H9 (cell line): ENCODE data around the gene RAPGEF3. TPM values are rescaled to one million over a fixed set of nuclear protein-coding genes. Genes with fewer than 3 reads are reported as not detected.

Experiments
- DNase-seq: peaks from one replicate; pipeline ENCODE4 v3.0.0-alpha.2; 2017
- H2AFZ ChIP-seq: one replicate; pipeline ENCODE4 v1.6.1; 2013; ENCODE audit warnings: mild to moderate bottlenecking, low read length, control low read depth, moderate library complexity
- H2AK5ac ChIP-seq: 2 replicates; pipeline ENCODE4 v1.6.1; 2013; ENCODE audit warnings: low read length, control low read depth, mixed read lengths; ENCODE audit not compliant: insufficient read length
- H2BK120ac ChIP-seq: one replicate; pipeline ENCODE4 v1.6.1; 2013; ENCODE audit warnings: low read depth, mild to moderate bottlenecking, low read length, control low read depth, inconsistent platforms; ENCODE audit not compliant: poor library complexity, severe bottlenecking
- H2BK12ac ChIP-seq: 2 replicates; pipeline ENCODE4 v1.6.1; 2013; ENCODE audit warnings: low read length, control low read depth, mixed read lengths, low read depth; ENCODE audit not compliant: insufficient read length
- H2BK15ac ChIP-seq: 2 replicates; pipeline ENCODE4 v1.6.1; 2013; ENCODE audit warnings: low read depth, low read length, control low read depth
- H2BK20ac ChIP-seq: one replicate; pipeline ENCODE4 v1.6.1; 2013; ENCODE audit warnings: low read depth, mild to moderate bottlenecking, low read length, control low read depth, inconsistent platforms; ENCODE audit not compliant: poor library complexity, severe bottlenecking
- H2BK5ac ChIP-seq: 2 replicates; pipeline ENCODE4 v1.6.1; 2013; ENCODE audit warnings: low read length, control low read depth, mixed read lengths; ENCODE audit not compliant: insufficient read length
- H3K14ac ChIP-seq: 2 replicates; pipeline ENCODE4 v1.6.1; 2013; ENCODE audit warnings: low read length, control low read depth; ENCODE audit not compliant: insufficient read depth
- H3K18ac ChIP-seq: 2 replicates; pipeline ENCODE4 v1.6.1; 2013; ENCODE audit warnings: low read depth, mild to moderate bottlenecking, mixed read lengths, low read length, control low read depth; ENCODE audit not compliant: insufficient read length
- H3K23ac ChIP-seq: 2 replicates; pipeline ENCODE4 v1.6.1; 2013; ENCODE audit warnings: low read length, control low read depth, mixed read lengths, low read depth; ENCODE audit not compliant: insufficient read length
- H3K23me2 ChIP-seq: 2 replicates; pipeline ENCODE4 v1.6.1; 2013; ENCODE audit warnings: low read depth, mild to moderate bottlenecking, mixed read lengths, low read length, control low read depth; ENCODE audit not compliant: insufficient read length, poor library complexity, severe bottlenecking
- H3K27ac ChIP-seq: 2 replicates; pipeline ENCODE4 v1.5.1; 2013; ENCODE audit warnings: low read length, control low read depth, mixed read lengths, low read depth; ENCODE audit not compliant: insufficient read length
- H3K27me3 ChIP-seq: 2 replicates; pipeline ENCODE4 v1.6.1; 2013; ENCODE audit warnings: low read length, control low read depth, inconsistent platforms; ENCODE audit not compliant: insufficient read depth
- H3K4ac ChIP-seq: 2 replicates; pipeline ENCODE4 v1.6.1; 2013; ENCODE audit warnings: low read depth, mild to moderate bottlenecking, control low read depth, inconsistent platforms, low read length, moderate library complexity
- H3K4me1 ChIP-seq: 2 replicates; pipeline ENCODE4 v1.6.1; 2013; ENCODE audit warnings: low read length, control low read depth, inconsistent platforms; ENCODE audit not compliant: insufficient read depth
- H3K4me2 ChIP-seq: 2 replicates; pipeline ENCODE4 v1.6.1; 2013; ENCODE audit warnings: low read length, control low read depth, mixed read lengths; ENCODE audit not compliant: insufficient read length, insufficient read depth
- H3K56ac ChIP-seq: 2 replicates; pipeline ENCODE4 v1.6.1; 2013; ENCODE audit warnings: low read depth, mild to moderate bottlenecking, mixed read lengths, low read length, control low read depth; ENCODE audit not compliant: insufficient read length
- H3K79me1 ChIP-seq: 2 replicates; pipeline ENCODE4 v1.6.1; 2013; ENCODE audit warnings: low read depth, mild to moderate bottlenecking, moderate library complexity, low read length, control low read depth, inconsistent platforms; ENCODE audit not compliant: insufficient read depth, poor library complexity, severe bottlenecking
- H3K79me2 ChIP-seq: 2 replicates; pipeline ENCODE4 v1.6.1; 2013; ENCODE audit warnings: low read length, control low read depth, inconsistent platforms; ENCODE audit not compliant: insufficient read depth
- H3K9ac ChIP-seq: 2 replicates; pipeline ENCODE4 v1.6.1; 2013; ENCODE audit warnings: low read length, control low read depth, mixed read lengths; ENCODE audit not compliant: insufficient read length; ENCODE audit errors: extremely low read depth
- H3K9me3 ChIP-seq: one replicate; pipeline ENCODE4 v1.6.1; 2013; ENCODE audit warnings: low read depth, low read length, inconsistent platforms; ENCODE audit not compliant: control insufficient read depth
- H3T11ph ChIP-seq: one replicate; pipeline ENCODE4 v1.6.1; 2013; ENCODE audit warnings: mild to moderate bottlenecking, low read length, control low read depth, inconsistent platforms
- H4K20me1 ChIP-seq: one replicate; pipeline ENCODE4 v1.6.1; 2013; ENCODE audit not compliant: control insufficient read depth, insufficient read length, insufficient read depth
- H4K5ac ChIP-seq: 2 replicates; pipeline ENCODE4 v1.6.1; 2013; ENCODE audit warnings: low read depth, mild to moderate bottlenecking, mixed read lengths, low read length, control low read depth; ENCODE audit not compliant: insufficient read length
- H4K8ac ChIP-seq: replicated peaks from 2 replicates; pipeline ENCODE4 v1.6.1; 2013; ENCODE audit warnings: low read length, control low read depth, mixed read lengths, low read depth; ENCODE audit not compliant: insufficient read length
- H4K91ac ChIP-seq: 2 replicates; pipeline ENCODE4 v1.6.1; 2013; ENCODE audit warnings: low read depth, mild to moderate bottlenecking, moderate library complexity, mixed read lengths, low read length, control low read depth; ENCODE audit not compliant: insufficient read length
- H3K27ac Mint-ChIP-seq, 3 experiments: 2 replicates in 2 of 3; 3 replicates in 1 of 3; pipeline ENCODE4 v1.8.0; 2020 to 2021; ENCODE audit warnings: mixed read lengths in 3 of 3, mild to moderate bottlenecking in 1 of 3, moderate library complexity in 1 of 3
- H3K27me3 Mint-ChIP-seq: 2 replicates; pipeline ENCODE4 v1.8.0; 2021; ENCODE audit warnings: low read depth, mild to moderate bottlenecking, moderate library complexity, mixed read lengths
- H3K36me3 Mint-ChIP-seq, 3 experiments: 2 replicates in 2 of 3; 3 replicates in 1 of 3; pipeline ENCODE4 v1.8.0; 2020 to 2021; ENCODE audit warnings: low read depth in 3 of 3, mixed read lengths in 3 of 3; ENCODE audit not compliant: insufficient read depth in 1 of 3
- H3K4me1 Mint-ChIP-seq, 2 experiments: 2 replicates each; pipeline ENCODE4 v1.8.0; 2020; ENCODE audit warnings: mixed read lengths in 2 of 2
- H3K4me3 Mint-ChIP-seq, 2 experiments: 2 replicates in 1 of 2; 3 replicates in 1 of 2; pipeline ENCODE4 v1.8.0; 2020 to 2021; ENCODE audit warnings: mild to moderate bottlenecking in 2 of 2, mixed read lengths in 2 of 2, moderate library complexity in 1 of 2
- H3K9me3 Mint-ChIP-seq, 2 experiments: 2 replicates in 1 of 2; 3 replicates in 1 of 2; pipeline ENCODE4 v1.8.0; 2020; ENCODE audit warnings: mild to moderate bottlenecking in 2 of 2, mixed read lengths in 2 of 2, moderate library complexity in 1 of 2
- CTCF ChIP-seq: fragments of 200-600 bp; sonication (generic); conservative IDR thresholded peaks from 3 replicates; pipeline ENCODE4 v1.8.0; 2021; ENCODE audit warnings: antibody characterized with exemption, mild to moderate bottlenecking
- WGBS: extraction: QIAGEN DNeasy Blood & Tissue Kit; methylation state at CpG from one replicate; pipeline ENCODE4 v1.1.7; 2013; ENCODE audit warnings: missing lambda C conversion rate, low lambda C conversion rate, mixed read lengths; ENCODE audit not compliant: insufficient read length; ENCODE audit errors: extremely low coverage; 5-methylcytosine and 5-hydroxymethylcytosine counted together
- total RNA-seq: library from RNA; stranded (reverse); gene quantifications from 2 replicates; pipeline ENCODE4 v1.2.1, GENCODE V29; 2021

RAPGEF3 gene
- total RNA-seq, 1 experiment from 2014 or later = 7.4 TPM

- no CpG with 5 or more reads among the region's 8 CpGs for WGBS
- no peaks in the 10 kb centered on the region for H3K79me1 ChIP-seq
- peaks cover 9% of the 10 kb centered on the region for H3K27me3 Mint-ChIP-seq
- no peak overlapping the region for H3K14ac ChIP-seq
- H3K4ac ChIP-seq = no peak overlapping the region
- no peak overlapping the region for H4K8ac ChIP-seq
- no peak overlapping the region for H2AFZ ChIP-seq
- no peak overlapping the region for H3K4me3 Mint-ChIP-seq
- H3K4me1 Mint-ChIP-seq = peaks cover 15 to 23% of the 10 kb centered on the region in 2 experiments
- H3K27ac ChIP-seq = no peak overlapping the region
- no peak overlapping the region for H2BK12ac ChIP-seq
- H3K27ac Mint-ChIP-seq = no peak overlapping the region
- no peak overlapping the region for H2BK15ac ChIP-seq
- no peak overlapping the region for H2AK5ac ChIP-seq
- no peaks in the 10 kb centered on the region for H3K9me3 Mint-ChIP-seq
- no peak for TF ChIP-seq CTCF
- H3T11ph ChIP-seq = no peak overlapping the region
- peaks cover 20 to 44% (median 35%) of the 10 kb centered on the region in 3 experiments; a peak in 6 of 7 replicates for H3K36me3 Mint-ChIP-seq
- H3K9ac ChIP-seq = no peak overlapping the region
- no peaks in the 10 kb centered on the region for H3K9me3 ChIP-seq
- no peak overlapping the region for H4K91ac ChIP-seq
- H4K20me1 ChIP-seq = peaks cover 2% of the 10 kb centered on the region
- peaks cover 3% of the 10 kb centered on the region; the same call in 1 of the 2 replicates for H3K4me1 ChIP-seq
- no peak overlapping the region for H3K23ac ChIP-seq
- H3K27me3 ChIP-seq = no peaks in the 10 kb centered on the region
- H3K79me2 ChIP-seq = no peaks in the 10 kb centered on the region
- no peak overlapping the region for H2BK20ac ChIP-seq
- no peak overlapping the region for H2BK120ac ChIP-seq
- no peak for DNase-seq
- H3K18ac ChIP-seq = no peak overlapping the region
- no peak overlapping the region for H4K5ac ChIP-seq
- no peak overlapping the region for H2BK5ac ChIP-seq
- no peak overlapping the region for H3K56ac ChIP-seq
- H3K4me2 ChIP-seq = no peak overlapping the region
- H3K23me2 ChIP-seq = no peaks in the 10 kb centered on the region
Observed at GRCh38 chr12:47782372-47782770, 23.7 kb upstream of the RAPGEF3 start.
